ENCODE measurements around the gene FOXJ3. TPM values are rescaled to one million over a fixed set of nuclear protein-coding genes. Genes with fewer than 3 reads are reported as not detected.

FOXJ3 gene
- total RNA-seq, 1 experiment from 2014 or later, result 51.1 TPM

DNA sequence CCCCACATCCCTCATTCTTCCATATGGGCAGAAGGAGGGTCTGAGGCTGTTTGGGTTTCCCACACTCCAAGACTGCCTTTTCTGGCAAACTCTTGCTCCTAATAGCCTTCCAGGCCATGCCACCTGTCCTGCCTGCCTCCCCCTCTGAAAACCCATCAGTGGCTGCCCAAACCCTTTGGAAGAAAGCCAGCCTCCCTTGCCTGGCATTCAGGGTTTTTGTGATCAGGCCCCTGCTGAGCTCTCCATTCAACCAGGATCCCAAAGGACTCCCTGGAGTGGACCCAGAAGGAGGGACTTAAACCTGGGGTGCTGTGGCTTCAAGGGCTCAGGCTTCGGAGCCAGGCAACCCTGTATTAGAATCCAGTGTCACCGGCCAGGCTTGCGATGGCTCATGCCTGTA lies 166.3 kb downstream of the FOXJ3 start:
- Histone ChIP-seq H3K36me3 (ENCODE audit: control insufficient read depth in 1 of 2, insufficient read depth in 2 of 2, low read length in 2 of 2) (no peaks in the 10 kb centered on the region), H3K9ac (ENCODE audit: low read length) (no peak overlapping the region), H3K27ac (ENCODE audit: low read depth, low read length) (no peak overlapping the region), H3K4me2 (ENCODE audit: low read length) (no peak overlapping the region), H3K9me3 (ENCODE audit: control insufficient read depth in 1 of 2, insufficient read depth in 1 of 2, low read depth in 1 of 2, low read length in 2 of 2) (no peaks in the 10 kb centered on the region), H3K27me3 (ENCODE audit: insufficient read depth, low read length) (no peaks in the 10 kb centered on the region), H3K4me1 (ENCODE audit: control insufficient read depth in 1 of 2, insufficient read depth in 2 of 2, low read length in 2 of 2) (peaks cover 23 to 39% of the 10 kb centered on the region in 2 experiments), H3K9me2 (ENCODE audit: insufficient read depth) (no peaks in the 10 kb centered on the region), H2AFZ (ENCODE audit: low read depth, low read length, poor library complexity, severe bottlenecking) (no peak overlapping the region), H3K4me3 (replicated peaks in 1 of 2; ENCODE audit: low read depth in 1 of 2, low read length in 2 of 2) (no peak overlapping the region), H4K20me1 (ENCODE audit: insufficient read depth) (no peaks in the 10 kb centered on the region), H3K79me2 (ENCODE audit: insufficient read depth, low read length) (no peaks in the 10 kb centered on the region)
- TF ChIP-seq JUND (IDR thresholded peaks at IDR 0.05) (no peak), SRF (IDR thresholded peaks at IDR 0.05; ENCODE audit: low read depth) (no peak), RAD21 (IDR thresholded peaks at IDR 0.05; ENCODE audit: low read depth) (no peak), SP1 (IDR thresholded peaks at IDR 0.05; ENCODE audit: low read depth) (no peak), ZNF274 (IDR thresholded peaks at IDR 0.05; ENCODE audit: low read depth, low read length) (no peak), TCF7L2 (IDR thresholded peaks at IDR 0.05; ENCODE audit: borderline replicate concordance, extremely low read depth, insufficient read depth, insufficient read length) (no peak), ZFX (IDR thresholded peaks at IDR 0.05) (no peak), CBX3 (IDR thresholded peaks at IDR 0.05; ENCODE audit: low read depth) (no peak), POLR2AphosphoS5 (IDR thresholded peaks at IDR 0.05; ENCODE audit: low read depth, low read length) (no peak)
- TF ChIP-seq, protein P1, sequence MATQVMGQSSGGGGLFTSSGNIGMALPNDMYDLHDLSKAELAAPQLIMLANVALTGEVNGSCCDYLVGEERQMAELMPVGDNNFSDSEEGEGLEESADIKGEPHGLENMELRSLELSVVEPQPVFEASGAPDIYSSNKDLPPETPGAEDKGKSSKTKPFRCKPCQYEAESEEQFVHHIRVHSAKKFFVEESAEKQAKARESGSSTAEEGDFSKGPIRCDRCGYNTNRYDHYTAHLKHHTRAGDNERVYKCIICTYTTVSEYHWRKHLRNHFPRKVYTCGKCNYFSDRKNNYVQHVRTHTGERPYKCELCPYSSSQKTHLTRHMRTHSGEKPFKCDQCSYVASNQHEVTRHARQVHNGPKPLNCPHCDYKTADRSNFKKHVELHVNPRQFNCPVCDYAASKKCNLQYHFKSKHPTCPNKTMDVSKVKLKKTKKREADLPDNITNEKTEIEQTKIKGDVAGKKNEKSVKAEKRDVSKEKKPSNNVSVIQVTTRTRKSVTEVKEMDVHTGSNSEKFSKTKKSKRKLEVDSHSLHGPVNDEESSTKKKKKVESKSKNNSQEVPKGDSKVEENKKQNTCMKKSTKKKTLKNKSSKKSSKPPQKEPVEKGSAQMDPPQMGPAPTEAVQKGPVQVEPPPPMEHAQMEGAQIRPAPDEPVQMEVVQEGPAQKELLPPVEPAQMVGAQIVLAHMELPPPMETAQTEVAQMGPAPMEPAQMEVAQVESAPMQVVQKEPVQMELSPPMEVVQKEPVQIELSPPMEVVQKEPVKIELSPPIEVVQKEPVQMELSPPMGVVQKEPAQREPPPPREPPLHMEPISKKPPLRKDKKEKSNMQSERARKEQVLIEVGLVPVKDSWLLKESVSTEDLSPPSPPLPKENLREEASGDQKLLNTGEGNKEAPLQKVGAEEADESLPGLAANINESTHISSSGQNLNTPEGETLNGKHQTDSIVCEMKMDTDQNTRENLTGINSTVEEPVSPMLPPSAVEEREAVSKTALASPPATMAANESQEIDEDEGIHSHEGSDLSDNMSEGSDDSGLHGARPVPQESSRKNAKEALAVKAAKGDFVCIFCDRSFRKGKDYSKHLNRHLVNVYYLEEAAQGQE (IDR thresholded peaks at IDR 0.05; ENCODE audit: low read depth), result no peak
- TF ChIP-seq, protein P2, sequence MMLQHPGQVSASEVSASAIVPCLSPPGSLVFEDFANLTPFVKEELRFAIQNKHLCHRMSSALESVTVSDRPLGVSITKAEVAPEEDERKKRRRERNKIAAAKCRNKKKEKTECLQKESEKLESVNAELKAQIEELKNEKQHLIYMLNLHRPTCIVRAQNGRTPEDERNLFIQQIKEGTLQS (IDR thresholded peaks at IDR 0.05), result no peak
- intact Hi-C loops (cut with micrococcal nuclease), result no loop called here
- POLR2A ChIA-PET, result no interaction called here
- CTCF ChIA-PET, result no interaction called here
- no peak for DNase-seq (ENCODE audit: low read depth, low spot score)
- RAD21 ChIA-PET (ENCODE audit: low non-redundant PET in 1 of 2, low total read pairs in 2 of 2, uncharacterized antibody in 2 of 2, unreplicated experiment in 2 of 2), result no interaction called here
- BruUV-seq (replicated peaks), result no TSS peak
- no peak for ATAC-seq
